Subcutaneous abdominal adipose tissue (tissue), 5 donors: ENCODE results near the gene UBE2Q1.

Experiments
- H3K27ac ChIP-seq: one replicate; pipeline ENCODE4 v1.7.0; 2013; ENCODE audit warnings: low read depth, mild to moderate bottlenecking, inconsistent platforms, low read length, moderate library complexity
- H3K27me3 ChIP-seq, 5 donors: one replicate each; pipeline ENCODE4 v1.7.0; 2013; ENCODE audit warnings: low read length in 5 of 5, inconsistent platforms in 1 of 5; ENCODE audit not compliant: control insufficient read depth in 5 of 5, insufficient read depth in 4 of 5
- H3K36me3 ChIP-seq, 5 donors: one replicate each; pipeline ENCODE4 v1.7.0; 2013; ENCODE audit warnings: low read length in 5 of 5; ENCODE audit not compliant: control insufficient read depth in 5 of 5, insufficient read depth in 5 of 5
- H3K4me1 ChIP-seq, 5 donors: one replicate each; pipeline ENCODE4 v1.7.0; 2013; ENCODE audit warnings: low read length in 5 of 5, mild to moderate bottlenecking in 3 of 5, moderate library complexity in 1 of 5; ENCODE audit not compliant: control insufficient read depth in 5 of 5, insufficient read depth in 5 of 5
- H3K4me3 ChIP-seq, 5 donors: one replicate each; pipeline ENCODE4 v1.7.0; 2013; ENCODE audit warnings: low read length in 5 of 5, low read depth in 1 of 5
- H3K9ac ChIP-seq, 5 donors: one replicate each; pipeline ENCODE4 v1.7.0; 2013; ENCODE audit warnings: low read length in 5 of 5, mild to moderate bottlenecking in 4 of 5, moderate library complexity in 3 of 5
- H3K9me3 ChIP-seq, 5 donors: one replicate each; pipeline ENCODE4 v1.7.0; 2013; ENCODE audit warnings: low read length in 5 of 5; ENCODE audit not compliant: control insufficient read depth in 5 of 5
- donor health status: healthy.
- donor health status: healthy.
- donor health status: healthy.
- donor health status: healthy.
- donor health status: healthy.

UBE2Q1 gene

GRCh38 chr1:154593390-154593789 lies 34.9 kb upstream of the UBE2Q1 start:
- Histone ChIP-seq H3K9me3 (no peaks in the 10 kb centered on the region), H3K36me3 (peaks cover 36 to 99% (median 92%) of the 10 kb centered on the region in 5 donors), H3K4me1 (no peaks in the 10 kb centered on the region), H3K27me3 (no peaks in the 10 kb centered on the region), H3K9ac (no peak overlapping the region), H3K27ac (no peak overlapping the region), H3K4me3 (no peak overlapping the region)

- H3K27me3 ChIP-seq = no peaks in the 10 kb centered on the region
- H3K9me3 ChIP-seq = no peaks in the 10 kb centered on the region
- no peaks in the 10 kb centered on the region for H3K4me1 ChIP-seq
- no peak overlapping the region for H3K27ac ChIP-seq
- H3K4me3 ChIP-seq = no peak overlapping the region
- H3K36me3 ChIP-seq = peaks cover 30 to 99% (median 93%) of the 10 kb centered on the region in 5 donors
- no peak overlapping the region for H3K9ac ChIP-seq
These were observed 32.7 kb upstream of the UBE2Q1 start for GRCh38 chr1:154591206-154591605.

GRCh38 chr1:154590756-154591155 lies 32.3 kb upstream of the UBE2Q1 start:
- Histone ChIP-seq H3K36me3 (peaks cover 29 to 99% (median 93%) of the 10 kb centered on the region in 5 donors), H3K4me3 (no peak overlapping the region), H3K27me3 (no peaks in the 10 kb centered on the region)

GRCh38 chr1:154589780-154590179 lies 31.3 kb upstream of the UBE2Q1 start:
- H3K4me3 ChIP-seq = no peak overlapping the region
- no peaks in the 10 kb centered on the region for H3K9me3 ChIP-seq
- H3K4me1 ChIP-seq = no peaks in the 10 kb centered on the region
- no peak overlapping the region for H3K9ac ChIP-seq
- no peaks in the 10 kb centered on the region for H3K27me3 ChIP-seq
- peaks cover 31 to 100% (median 96%) of the 10 kb centered on the region in 5 donors for H3K36me3 ChIP-seq
- no peak overlapping the region for H3K27ac ChIP-seq

More at GRCh38 chr1:154590756-154591155, 32.3 kb upstream of the UBE2Q1 start:
- Histone ChIP-seq H3K27ac (no peak overlapping the region), H3K4me1 (no peaks in the 10 kb centered on the region), H3K9ac (no peak overlapping the region), H3K9me3 (no peaks in the 10 kb centered on the region)

GRCh38 chr1:154586641-154587040 lies 28.2 kb upstream of the UBE2Q1 start:
- Histone ChIP-seq H3K4me1 (no peaks in the 10 kb centered on the region), H3K9ac (no peak overlapping the region), H3K27ac (no peak overlapping the region), H3K9me3 (no peaks in the 10 kb centered on the region), H3K36me3 (peaks cover 28 to 100% (median 100%) of the 10 kb centered on the region in 5 donors), H3K27me3 (no peaks in the 10 kb centered on the region), H3K4me3 (no peak overlapping the region)

- Histone ChIP-seq H3K27me3 (no peaks in the 10 kb centered on the region), H3K36me3 (peaks cover 28 to 98% (median 97%) of the 10 kb centered on the region in 5 donors), H3K27ac (no peak overlapping the region), H3K4me1 (no peaks in the 10 kb centered on the region), H3K4me3 (no peak overlapping the region), H3K9ac (no peak overlapping the region), H3K9me3 (no peaks in the 10 kb centered on the region)
These were observed 27.8 kb upstream of the UBE2Q1 start for GRCh38 chr1:154586231-154586630.

GRCh38 chr1:154584267-154584994 lies 26.0 kb upstream of the UBE2Q1 start:
- Histone ChIP-seq H3K27me3 (no peaks in the 10 kb centered on the region), H3K36me3 (peaks cover 28 to 99% (median 98%) of the 10 kb centered on the region in 5 donors), H3K9me3 (no peaks in the 10 kb centered on the region), H3K4me1 (no peaks in the 10 kb centered on the region), H3K27ac (no peak overlapping the region), H3K4me3 (no peak overlapping the region), H3K9ac (no peak overlapping the region)

- no peak overlapping the region for H3K27ac ChIP-seq
- no peaks in the 10 kb centered on the region for H3K9me3 ChIP-seq
- H3K36me3 ChIP-seq = peaks cover 27 to 99% (median 97%) of the 10 kb centered on the region in 5 donors
- no peaks in the 10 kb centered on the region for H3K27me3 ChIP-seq
- H3K4me1 ChIP-seq = peaks cover 0 to 4% (median 0%) of the 10 kb centered on the region in 5 donors
- no peak overlapping the region for H3K9ac ChIP-seq
- no peak overlapping the region for H3K4me3 ChIP-seq
These were observed 25.3 kb upstream of the UBE2Q1 start for GRCh38 chr1:154583773-154584172.

- Histone ChIP-seq H3K36me3 (peaks cover 22 to 98% (median 94%) of the 10 kb centered on the region in 5 donors), H3K27ac (no peak overlapping the region)
These were observed 24.4 kb upstream of the UBE2Q1 start for GRCh38 chr1:154582885-154583284.

GRCh38 chr1:154581766-154582165 lies 23.3 kb upstream of the UBE2Q1 start:
- Histone ChIP-seq H3K4me3 (no peak overlapping the region), H3K9me3 (no peaks in the 10 kb centered on the region), H3K4me1 (peaks cover 0 to 18% (median 0%) of the 10 kb centered on the region in 5 donors), H3K36me3 (peaks cover 22 to 87% (median 83%) of the 10 kb centered on the region in 5 donors), H3K9ac (no peak overlapping the region), H3K27me3 (no peaks in the 10 kb centered on the region), H3K27ac (no peak overlapping the region)

More at GRCh38 chr1:154582885-154583284, 24.4 kb upstream of the UBE2Q1 start:
- no peaks in the 10 kb centered on the region for H3K9me3 ChIP-seq
- H3K9ac ChIP-seq = no peak overlapping the region
- H3K27me3 ChIP-seq = no peaks in the 10 kb centered on the region
- no peak overlapping the region for H3K4me3 ChIP-seq
- peaks cover 0 to 13% (median 0%) of the 10 kb centered on the region in 5 donors for H3K4me1 ChIP-seq
